ENCODE data around the gene FAM83D. TPM values are rescaled to one million over a fixed set of nuclear protein-coding genes. Genes with fewer than 3 reads are reported as not detected.

Gene FAM83D
- total RNA-seq, 4 donors from 2014 or later = 0.67 to 3.4 (median 0.86) TPM

GRCh38 chr20:38969708-38970107 lies 43.5 kb downstream of the FAM83D start:
- TF ChIP-seq, protein P1, sequence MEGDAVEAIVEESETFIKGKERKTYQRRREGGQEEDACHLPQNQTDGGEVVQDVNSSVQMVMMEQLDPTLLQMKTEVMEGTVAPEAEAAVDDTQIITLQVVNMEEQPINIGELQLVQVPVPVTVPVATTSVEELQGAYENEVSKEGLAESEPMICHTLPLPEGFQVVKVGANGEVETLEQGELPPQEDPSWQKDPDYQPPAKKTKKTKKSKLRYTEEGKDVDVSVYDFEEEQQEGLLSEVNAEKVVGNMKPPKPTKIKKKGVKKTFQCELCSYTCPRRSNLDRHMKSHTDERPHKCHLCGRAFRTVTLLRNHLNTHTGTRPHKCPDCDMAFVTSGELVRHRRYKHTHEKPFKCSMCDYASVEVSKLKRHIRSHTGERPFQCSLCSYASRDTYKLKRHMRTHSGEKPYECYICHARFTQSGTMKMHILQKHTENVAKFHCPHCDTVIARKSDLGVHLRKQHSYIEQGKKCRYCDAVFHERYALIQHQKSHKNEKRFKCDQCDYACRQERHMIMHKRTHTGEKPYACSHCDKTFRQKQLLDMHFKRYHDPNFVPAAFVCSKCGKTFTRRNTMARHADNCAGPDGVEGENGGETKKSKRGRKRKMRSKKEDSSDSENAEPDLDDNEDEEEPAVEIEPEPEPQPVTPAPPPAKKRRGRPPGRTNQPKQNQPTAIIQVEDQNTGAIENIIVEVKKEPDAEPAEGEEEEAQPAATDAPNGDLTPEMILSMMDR (IDR thresholded peaks at IDR 0.05) = no peak
- no peak for TF ChIP-seq POLR2A (IDR thresholded peaks at IDR 0.05)
- no peak for DNase-seq
- no peak overlapping the region for H3K27ac ChIP-seq
- WGBS, 2 donors = 68 to 81% methylated on average over 4 of the region's 4 CpGs
- H3K4me1 ChIP-seq = no peaks in the 10 kb centered on the region
- H3K9me3 ChIP-seq = no peaks in the 10 kb centered on the region
- no peaks in the 10 kb centered on the region for H3K36me3 ChIP-seq
- intact Hi-C loops (cut with DNase I) = no loop called here
- H3K4me3 ChIP-seq (replicated peaks in 1 of 3) = no peak overlapping the region
- H3K27me3 ChIP-seq = no peaks in the 10 kb centered on the region

GRCh38 chr20:38970302-38970701 lies 44.1 kb downstream of the FAM83D start:
- H3K36me3 ChIP-seq = no peaks in the 10 kb centered on the region
- H3K27me3 ChIP-seq = no peaks in the 10 kb centered on the region
- no peak for DNase-seq
- H3K27ac ChIP-seq = no peak overlapping the region
- H3K4me3 ChIP-seq (replicated peaks in 1 of 3) = no peak overlapping the region
- H3K9me3 ChIP-seq = no peaks in the 10 kb centered on the region
- intact Hi-C loops (cut with DNase I) = no loop called here
- TF ChIP-seq, protein P1 (IDR thresholded peaks at IDR 0.05) = no peak
- TF ChIP-seq POLR2A (IDR thresholded peaks at IDR 0.05) = no peak
- no peaks in the 10 kb centered on the region for H3K4me1 ChIP-seq
- WGBS, 2 donors = 100% methylated on average over 1 of the region's 1 CpG

- intact Hi-C loops (cut with DNase I) = no loop called here
- H3K27ac ChIP-seq = no peak overlapping the region
- H3K4me1 ChIP-seq = no peaks in the 10 kb centered on the region
- H3K4me3 ChIP-seq (replicated peaks in 1 of 3) = no peak overlapping the region
- no peaks in the 10 kb centered on the region for H3K27me3 ChIP-seq
- no peak for DNase-seq
- H3K9me3 ChIP-seq = no peaks in the 10 kb centered on the region
- TF ChIP-seq POLR2A (IDR thresholded peaks at IDR 0.05) = no peak
- TF ChIP-seq, protein P1 (IDR thresholded peaks at IDR 0.05) = no peak
- no peaks in the 10 kb centered on the region for H3K36me3 ChIP-seq
Observed at GRCh38 chr20:38973107-38973506, 46.9 kb downstream of the FAM83D start.

- H3K4me3 ChIP-seq (replicated peaks in 1 of 3) = no peak overlapping the region
Observed at GRCh38 chr20:38973645-38974044, 47.4 kb downstream of the FAM83D start.

GRCh38 chr20:38975539-38976120 lies 49.4 kb downstream of the FAM83D start:
- Histone ChIP-seq H3K27ac (no peak overlapping the region), H3K27me3 (no peaks in the 10 kb centered on the region), H3K36me3 (no peaks in the 10 kb centered on the region), H3K4me3 (replicated peaks in 1 of 3) (no peak overlapping the region), H3K9me3 (no peaks in the 10 kb centered on the region), H3K4me1 (no peaks in the 10 kb centered on the region)
- intact Hi-C loops (cut with DNase I) = no loop called here
- DNase-seq = no peak
- WGBS, 2 donors = 88 to 94% methylated on average over 2 of the region's 2 CpGs
- TF ChIP-seq, protein P1 (IDR thresholded peaks at IDR 0.05) = no peak
- no peak for TF ChIP-seq POLR2A (IDR thresholded peaks at IDR 0.05)

More at GRCh38 chr20:38973645-38974044, 47.4 kb downstream of the FAM83D start:
- H3K9me3 ChIP-seq = no peaks in the 10 kb centered on the region
- peak in 1 of 2 donors; percentile 43 for DNase-seq
- TF ChIP-seq, protein P1 (IDR thresholded peaks at IDR 0.05) = no peak
- no peak for TF ChIP-seq POLR2A (IDR thresholded peaks at IDR 0.05)
- 63 to 77% methylated on average over 5 of the region's 5 CpGs for WGBS, 2 donors
- H3K4me1 ChIP-seq = no peaks in the 10 kb centered on the region
- H3K27me3 ChIP-seq = no peaks in the 10 kb centered on the region
- no peaks in the 10 kb centered on the region for H3K36me3 ChIP-seq
- H3K27ac ChIP-seq = no peak overlapping the region
- intact Hi-C loops (cut with DNase I) = no loop called here

Measured in thyroid gland (tissue), 4 donors.